ENCODE results near the gene SAA2.
"Not testable (repeated sequence)": the region's sequence is repeated elsewhere in the genome, so short reads cannot be mapped to it uniquely, and the experiment has no call there.

Gene SAA2

DNA sequence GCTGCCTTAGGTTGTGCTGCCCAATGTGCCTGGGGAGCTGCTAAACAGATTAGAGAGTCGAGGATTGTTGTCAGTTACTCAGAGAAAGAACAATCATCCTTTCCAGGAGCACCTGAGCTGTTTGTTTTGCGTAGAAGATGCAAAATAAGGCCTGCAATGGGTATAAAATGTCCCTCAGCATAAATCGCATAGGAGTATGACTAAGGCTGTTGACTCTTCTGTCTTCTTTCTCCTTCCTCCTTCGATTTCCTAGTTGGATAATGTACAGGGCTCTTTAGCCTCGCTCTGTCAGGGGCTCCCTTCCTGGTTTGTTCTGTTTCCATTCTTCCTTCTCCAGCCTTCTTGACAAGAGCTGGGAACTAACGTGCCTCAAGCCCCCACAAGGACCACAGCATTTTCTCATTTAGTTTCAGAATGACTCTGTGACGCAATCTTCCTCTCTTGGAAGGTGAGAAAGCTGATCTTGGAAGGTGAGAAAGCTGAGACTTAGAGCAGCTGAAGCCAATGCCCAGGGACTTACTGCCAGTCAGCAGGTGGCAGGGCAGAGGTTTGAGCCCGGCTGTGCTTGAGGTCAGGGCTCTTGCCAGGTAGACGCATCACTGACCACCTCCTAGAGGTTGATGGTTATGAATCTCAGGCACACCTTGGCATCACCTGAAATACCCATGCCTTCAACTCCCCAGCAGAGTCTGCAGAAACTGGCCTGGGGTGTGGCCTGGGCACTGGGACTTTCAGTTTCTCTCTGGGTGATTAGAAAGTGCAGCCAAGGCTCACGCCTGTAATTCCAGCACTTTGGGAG, 19.1 kb upstream of the SAA2 start:
- H3K9ac ChIP-seq (ENCODE audit: low read depth, low read length); H3K4me1 ChIP-seq (ENCODE audit: control insufficient read depth, insufficient read depth, low read length); H3K4me2 ChIP-seq (ENCODE audit: low read length); H3K4me3 ChIP-seq (ENCODE audit: low read length); H3K9me3 ChIP-seq (replicated peaks; ENCODE audit: low read length); H3K36me3 ChIP-seq (ENCODE audit: insufficient read depth, low read length): not testable (repeated sequence)
- peaks cover 13% of the 10 kb centered on the region for H3K27me3 ChIP-seq (ENCODE audit: control insufficient read depth, insufficient read depth, low read length)

GRCh38 chr11:18265949-18266348, 17.5 kb upstream of the SAA2 start, which contains the start of gene SAA1:
TSS of gene SAA1 (plus strand) at chr11:18266264. CDS start at chr11:18266888, 624 bp downstream.
- Histone ChIP-seq H3K4me1 (ENCODE audit: control insufficient read depth, insufficient read depth, low read length) (no peaks in the 10 kb centered on the region), H3K4me3 (ENCODE audit: low read length) (no peak within 1 kb of the TSS), H3K27me3 (ENCODE audit: control insufficient read depth, insufficient read depth, low read length) (peaks cover 17% of the 10 kb centered on the region), H3K9ac (ENCODE audit: low read depth, low read length) (no peak within 1 kb of the TSS), H3K9me3 (replicated peaks; ENCODE audit: low read length) (no peaks in the 10 kb centered on the region), H3K4me2 (ENCODE audit: low read length) (no peak within 1 kb of the TSS), H3K36me3 (ENCODE audit: insufficient read depth, low read length) (no peaks in the 10 kb centered on the region)

DNA sequence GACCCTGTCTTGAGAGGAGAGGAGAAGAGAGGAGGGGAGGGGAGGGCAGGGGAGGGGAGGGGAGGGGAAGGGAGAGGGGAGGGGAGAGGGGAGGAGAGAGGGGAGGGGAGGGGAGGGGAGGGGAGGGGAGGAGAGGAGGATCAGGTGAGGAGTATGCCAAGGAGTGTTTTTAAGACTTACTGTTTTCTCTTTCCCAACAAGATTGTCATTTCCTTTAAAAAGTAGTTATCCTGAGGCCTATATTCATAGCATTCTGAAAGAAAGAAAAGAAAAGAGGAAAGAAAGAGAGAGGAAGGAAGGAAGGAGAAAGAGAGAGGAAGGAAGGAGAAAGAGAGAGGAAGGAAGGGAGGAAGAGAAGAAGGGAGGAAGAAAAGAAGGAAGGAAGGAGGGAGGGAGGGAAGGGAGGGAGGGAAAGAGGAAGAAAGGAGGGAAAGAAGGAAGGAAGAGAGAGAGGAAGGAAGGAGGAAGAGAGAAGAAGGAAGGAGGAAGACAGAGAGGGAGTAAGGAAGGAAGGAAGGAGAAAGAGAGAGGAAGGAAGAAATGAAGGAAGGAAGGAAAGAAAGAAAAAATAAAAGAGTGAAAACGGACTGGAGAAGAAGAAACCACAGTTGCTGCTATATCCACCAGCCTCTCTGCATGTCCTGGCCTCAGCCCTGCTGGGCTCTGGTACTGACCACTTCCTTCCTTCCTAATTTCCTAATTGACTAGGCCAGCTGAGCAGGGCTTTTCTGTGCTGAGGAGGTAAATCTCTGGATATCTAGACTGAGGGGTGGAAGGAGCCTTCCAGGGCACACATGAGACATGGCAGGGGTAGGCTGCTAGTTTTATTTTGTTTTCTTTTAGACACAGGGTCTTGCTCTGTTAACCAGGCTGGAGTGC, 16.4 kb upstream of the SAA2 start:
- Histone ChIP-seq H3K27me3 (ENCODE audit: control insufficient read depth, insufficient read depth, low read length) (peaks cover 25% of the 10 kb centered on the region), H3K4me3 (ENCODE audit: low read length) (no peak overlapping the region), H3K4me1 (ENCODE audit: control insufficient read depth, insufficient read depth, low read length) (no peaks in the 10 kb centered on the region), H3K9me3 (replicated peaks; ENCODE audit: low read length) (no peaks in the 10 kb centered on the region), H3K9ac (ENCODE audit: low read depth, low read length) (no peak overlapping the region), H3K4me2 (ENCODE audit: low read length) (no peak overlapping the region), H3K36me3 (ENCODE audit: insufficient read depth, low read length) (no peaks in the 10 kb centered on the region)

DNA sequence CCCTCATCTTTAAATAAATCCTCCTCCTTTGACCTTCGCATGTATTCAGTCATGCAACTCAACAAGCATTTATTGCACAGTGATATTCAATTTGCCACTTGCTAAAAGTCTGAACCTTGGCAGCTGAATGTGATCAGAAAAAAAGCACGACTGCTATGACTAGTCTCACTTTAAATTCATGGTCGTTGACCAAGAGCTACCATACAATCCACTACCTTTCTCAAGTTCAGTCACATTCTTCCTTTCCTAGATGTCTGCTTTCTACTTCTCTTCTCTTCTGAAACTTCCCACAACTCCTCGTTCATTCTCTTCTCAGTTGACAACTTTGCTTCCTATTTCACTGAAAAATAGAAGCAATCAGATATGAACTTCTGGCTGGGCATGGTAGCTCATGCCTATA, 15.6 kb upstream of the SAA2 start:
- Histone ChIP-seq H3K36me3 (ENCODE audit: insufficient read depth, low read length) (no peaks in the 10 kb centered on the region), H3K4me3 (ENCODE audit: low read length) (no peak overlapping the region), H3K27me3 (ENCODE audit: control insufficient read depth, insufficient read depth, low read length) (peaks cover 31% of the 10 kb centered on the region), H3K4me2 (ENCODE audit: low read length) (no peak overlapping the region), H3K9me3 (replicated peaks; ENCODE audit: low read length) (no peaks in the 10 kb centered on the region), H3K4me1 (ENCODE audit: control insufficient read depth, insufficient read depth, low read length) (no peaks in the 10 kb centered on the region), H3K9ac (ENCODE audit: low read depth, low read length) (no peak overlapping the region)

DNA sequence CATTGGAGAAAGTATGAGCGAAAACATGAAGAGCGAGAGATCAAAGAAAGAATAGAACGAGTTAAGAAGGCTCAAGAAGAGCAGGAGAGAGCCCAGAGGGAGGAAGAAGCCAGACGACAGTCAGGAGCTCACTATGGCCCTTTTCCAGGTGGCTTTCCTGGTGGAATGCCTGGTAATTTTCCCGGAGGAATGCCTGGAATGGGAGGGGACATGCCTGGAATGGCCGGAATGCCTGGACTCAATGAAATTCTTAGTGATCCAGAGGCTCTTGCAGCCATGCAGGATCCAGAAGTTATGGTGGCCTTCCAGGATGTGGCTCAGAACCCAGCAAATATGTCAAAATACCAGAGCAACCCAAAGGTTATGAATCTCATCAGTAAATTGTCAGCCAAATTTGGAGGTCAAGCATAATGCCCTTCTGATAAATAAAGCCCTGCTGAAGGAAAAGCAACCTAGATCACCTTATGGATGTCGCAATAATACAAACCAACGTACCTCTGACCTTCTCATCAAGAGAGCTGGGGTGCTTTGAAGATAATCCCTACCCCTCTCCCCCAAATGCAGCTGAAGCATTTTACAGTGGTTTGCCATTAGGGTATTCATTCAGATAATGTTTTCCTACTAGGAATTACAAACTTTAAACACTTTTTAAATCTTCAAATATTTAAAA, 14.3 kb upstream of the SAA2 start:
- not testable (repeated sequence) for H3K4me1 ChIP-seq (ENCODE audit: control insufficient read depth, insufficient read depth, low read length); H3K4me3 ChIP-seq (ENCODE audit: low read length); H3K9ac ChIP-seq (ENCODE audit: low read depth, low read length); H3K36me3 ChIP-seq (ENCODE audit: insufficient read depth, low read length); H3K4me2 ChIP-seq (ENCODE audit: low read length); H3K9me3 ChIP-seq (replicated peaks; ENCODE audit: low read length)
- H3K27me3 ChIP-seq (ENCODE audit: control insufficient read depth, insufficient read depth, low read length): peaks cover 36% of the 10 kb centered on the region

DNA sequence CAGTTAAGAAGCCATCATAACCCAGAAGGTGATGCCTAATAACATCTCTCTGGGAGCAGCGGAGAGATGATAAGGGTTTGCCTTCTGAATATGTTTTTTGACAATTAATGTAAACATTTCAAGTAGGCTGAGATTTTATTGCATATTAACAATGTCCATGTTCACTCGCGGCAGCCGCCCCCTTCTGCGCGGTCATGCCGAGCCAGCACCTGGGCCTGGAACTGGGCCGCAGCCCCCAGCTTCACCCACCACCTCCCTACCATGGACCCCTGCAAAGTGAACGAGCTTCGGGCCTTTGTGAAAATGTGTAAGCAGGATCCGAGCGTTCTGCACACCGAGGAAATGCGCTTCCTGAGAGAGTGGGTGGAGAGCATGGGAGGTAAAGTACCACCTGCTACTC, 13.3 kb upstream of the SAA2 start:
- no peak overlapping the region for H3K9ac ChIP-seq (ENCODE audit: low read depth, low read length)
- no peak overlapping the region for H3K4me3 ChIP-seq (ENCODE audit: low read length)
- H3K9me3 ChIP-seq (replicated peaks; ENCODE audit: low read length): no peaks in the 10 kb centered on the region
- peaks cover 38% of the 10 kb centered on the region for H3K27me3 ChIP-seq (ENCODE audit: control insufficient read depth, insufficient read depth, low read length)
- no peaks in the 10 kb centered on the region for H3K4me1 ChIP-seq (ENCODE audit: control insufficient read depth, insufficient read depth, low read length)
- no peak overlapping the region for H3K4me2 ChIP-seq (ENCODE audit: low read length)
- no peaks in the 10 kb centered on the region for H3K36me3 ChIP-seq (ENCODE audit: insufficient read depth, low read length)

GRCh38 chr11:18259259-18259658, 10.8 kb upstream of the SAA2 start:
- Histone ChIP-seq H3K4me3 (ENCODE audit: low read length) (no peak overlapping the region), H3K4me2 (ENCODE audit: low read length) (no peak overlapping the region)

GRCh38 chr11:18254781-18255361, 6.4 kb upstream of the SAA2 start:
- no peak overlapping the region for H3K4me2 ChIP-seq (ENCODE audit: low read length)

More at GRCh38 chr11:18259259-18259658, 10.8 kb upstream of the SAA2 start:
- Histone ChIP-seq H3K36me3 (ENCODE audit: insufficient read depth, low read length) (no peaks in the 10 kb centered on the region), H3K9me3 (replicated peaks; ENCODE audit: low read length) (no peaks in the 10 kb centered on the region), H3K27me3 (ENCODE audit: control insufficient read depth, insufficient read depth, low read length) (peaks cover 46% of the 10 kb centered on the region), H3K9ac (ENCODE audit: low read depth, low read length) (no peak overlapping the region), H3K4me1 (ENCODE audit: control insufficient read depth, insufficient read depth, low read length) (no peaks in the 10 kb centered on the region)

DNA sequence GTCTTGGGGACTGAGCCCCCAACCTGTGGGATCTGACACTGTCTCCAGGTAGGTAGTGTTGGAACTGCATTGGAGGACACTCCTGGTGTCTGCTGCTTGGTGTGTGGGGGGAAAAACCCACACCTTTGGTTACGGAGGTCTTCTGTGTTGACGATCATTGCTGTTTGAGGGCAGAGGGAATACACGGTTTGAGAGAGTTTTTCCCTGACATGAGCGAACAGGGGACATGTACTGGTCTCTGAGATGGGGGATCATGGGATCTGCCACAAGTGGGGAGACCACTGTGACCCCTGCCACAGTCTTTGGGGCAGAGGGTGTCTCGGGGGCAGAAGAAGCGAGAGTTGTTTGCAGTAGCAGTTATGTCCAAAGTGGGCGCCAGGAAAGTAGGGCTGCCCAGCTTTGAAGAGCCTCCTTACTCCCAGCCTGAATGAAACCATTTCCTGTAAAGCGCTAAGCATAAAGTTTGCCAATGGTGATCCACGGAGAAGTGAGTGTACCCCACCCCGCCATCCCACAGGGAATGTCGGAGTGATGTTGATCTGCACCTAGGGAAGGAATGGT, 5.4 kb upstream of the SAA2 start:
- Histone ChIP-seq H3K9me3 (replicated peaks; ENCODE audit: low read length) (no peaks in the 10 kb centered on the region), H3K4me2 (ENCODE audit: low read length) (no peak overlapping the region), H3K27me3 (ENCODE audit: control insufficient read depth, insufficient read depth, low read length) (peaks cover 39% of the 10 kb centered on the region), H3K4me1 (ENCODE audit: control insufficient read depth, insufficient read depth, low read length) (no peaks in the 10 kb centered on the region), H3K4me3 (ENCODE audit: low read length) (no peak overlapping the region), H3K36me3 (ENCODE audit: insufficient read depth, low read length) (no peaks in the 10 kb centered on the region), H3K9ac (ENCODE audit: low read depth, low read length) (no peak overlapping the region)

More at GRCh38 chr11:18254781-18255361, 6.4 kb upstream of the SAA2 start:
- no peak overlapping the region for H3K4me3 ChIP-seq (ENCODE audit: low read length)
- H3K36me3 ChIP-seq (ENCODE audit: insufficient read depth, low read length): no peaks in the 10 kb centered on the region
- no peaks in the 10 kb centered on the region for H3K4me1 ChIP-seq (ENCODE audit: control insufficient read depth, insufficient read depth, low read length)
- H3K27me3 ChIP-seq (ENCODE audit: control insufficient read depth, insufficient read depth, low read length): peaks cover 37% of the 10 kb centered on the region
- no peak overlapping the region for H3K9ac ChIP-seq (ENCODE audit: low read depth, low read length)
- H3K9me3 ChIP-seq (replicated peaks; ENCODE audit: low read length): no peaks in the 10 kb centered on the region

DNA sequence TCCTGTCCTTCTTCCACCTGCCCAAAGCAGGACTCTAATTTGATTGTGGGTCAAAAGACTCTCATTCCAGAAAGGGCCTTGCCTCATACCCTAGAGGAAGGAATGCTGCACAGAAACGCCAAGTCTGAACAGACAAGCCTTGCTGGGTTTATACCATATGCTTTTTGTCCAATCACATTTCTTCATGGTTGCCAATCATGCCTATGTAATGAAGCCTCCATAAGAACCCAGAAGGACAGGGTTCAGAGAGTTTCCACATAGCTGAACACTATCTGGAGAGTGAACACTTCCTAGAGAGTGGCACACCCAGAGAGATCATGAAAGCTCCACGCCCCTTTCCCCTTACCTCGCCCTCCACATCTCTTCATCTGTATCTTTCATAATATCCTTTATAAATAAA, 4.8 kb upstream of the SAA2 start:
- H3K9ac ChIP-seq (ENCODE audit: low read depth, low read length): no peak overlapping the region
- H3K27me3 ChIP-seq (ENCODE audit: control insufficient read depth, insufficient read depth, low read length): peaks cover 42% of the 10 kb centered on the region
- no peaks in the 10 kb centered on the region for H3K9me3 ChIP-seq (replicated peaks; ENCODE audit: low read length)
- H3K4me3 ChIP-seq (ENCODE audit: low read length): no peak overlapping the region
- no peak overlapping the region for H3K4me2 ChIP-seq (ENCODE audit: low read length)
- H3K36me3 ChIP-seq (ENCODE audit: insufficient read depth, low read length): no peaks in the 10 kb centered on the region
- no peaks in the 10 kb centered on the region for H3K4me1 ChIP-seq (ENCODE audit: control insufficient read depth, insufficient read depth, low read length)

- H3K4me2 ChIP-seq (ENCODE audit: low read length); H3K9me3 ChIP-seq (replicated peaks; ENCODE audit: low read length); H3K4me1 ChIP-seq (ENCODE audit: control insufficient read depth, insufficient read depth, low read length); H3K9ac ChIP-seq (ENCODE audit: low read depth, low read length); H3K36me3 ChIP-seq (ENCODE audit: insufficient read depth, low read length); H3K4me3 ChIP-seq (ENCODE audit: low read length): not testable (repeated sequence)
- peaks cover 24% of the 10 kb centered on the region for H3K27me3 ChIP-seq (ENCODE audit: control insufficient read depth, insufficient read depth, low read length)
These were observed 1.3 kb downstream of the SAA2 start for GRCh38 chr11:18247191-18247581.
